GM21717 (cell line): Measurements from ENCODE around the gene RAPGEF1.
"Not testable (repeated sequence)": the region's sequence is repeated elsewhere in the genome, so short reads cannot be mapped to it uniquely, and the experiment has no call there.

Source experiments
- ATAC-seq: cut with Tn5 transposase; IDR thresholded peaks from one replicate; pipeline ENCODE4 v1.9.1; 2021; ENCODE audit warnings: mild to moderate bottlenecking, moderate library complexity; ENCODE audit not compliant: unreplicated experiment

The RAPGEF1 gene

GRCh38 chr9:131731237-131731636 lies 8.6 kb downstream of the RAPGEF1 start:
- ATAC-seq: no peak

GRCh38 chr9:131728961-131729360 lies 10.9 kb downstream of the RAPGEF1 start:
- ATAC-seq: peak; percentile 12

GRCh38 chr9:131728546-131728910 lies 11.3 kb downstream of the RAPGEF1 start:
- ATAC-seq: no peak

GRCh38 chr9:131727795-131728545 lies 11.9 kb downstream of the RAPGEF1 start:
- ATAC-seq: no peak

GRCh38 chr9:131727184-131727759 lies 12.6 kb downstream of the RAPGEF1 start:
- no peak for ATAC-seq

GRCh38 chr9:131724683-131725082 lies 15.2 kb downstream of the RAPGEF1 start:
- ATAC-seq: no peak

GRCh38 chr9:131723632-131724031 lies 16.2 kb downstream of the RAPGEF1 start:
- ATAC-seq: no peak

- ATAC-seq: no peak
Observed at GRCh38 chr9:131722255-131722654, 17.6 kb downstream of the RAPGEF1 start.

GRCh38 chr9:131721076-131721475 lies 18.8 kb downstream of the RAPGEF1 start:
- no peak for ATAC-seq

GRCh38 chr9:131720330-131720729 lies 19.5 kb downstream of the RAPGEF1 start:
- ATAC-seq: no peak

- ATAC-seq: no peak
Observed at GRCh38 chr9:131719262-131719908, 20.5 kb downstream of the RAPGEF1 start.

- no peak for ATAC-seq
Observed at GRCh38 chr9:131717719-131718460, 22.0 kb downstream of the RAPGEF1 start.

GRCh38 chr9:131715906-131716305 lies 24.0 kb downstream of the RAPGEF1 start:
- no peak for ATAC-seq

GRCh38 chr9:131714821-131715220 lies 25.1 kb downstream of the RAPGEF1 start:
- ATAC-seq: no peak

GRCh38 chr9:131714161-131714646 lies 25.7 kb downstream of the RAPGEF1 start:
- no peak for ATAC-seq

GRCh38 chr9:131713016-131713415 lies 26.9 kb downstream of the RAPGEF1 start:
- ATAC-seq: no peak

GRCh38 chr9:131712151-131712716 lies 27.6 kb downstream of the RAPGEF1 start:
- ATAC-seq: no peak

- peak; percentile 53 for ATAC-seq
Observed at GRCh38 chr9:131709771-131710431, 30.0 kb downstream of the RAPGEF1 start.

- not testable (repeated sequence) for ATAC-seq
Observed at GRCh38 chr9:131709010-131709770, 30.7 kb downstream of the RAPGEF1 start.
